ENCODE data around the gene RIMS4.
"Not testable (repeated sequence)": the region's sequence is repeated elsewhere in the genome, so short reads cannot be mapped to it uniquely, and the experiment has no call there.

The RIMS4 gene

GRCh38 chr20:44830995-44831394 lies 20.6 kb upstream of the RIMS4 start:
- H3K4me3 ChIP-seq (ENCODE audit: low read depth, low read length) = no peak overlapping the region

DNA sequence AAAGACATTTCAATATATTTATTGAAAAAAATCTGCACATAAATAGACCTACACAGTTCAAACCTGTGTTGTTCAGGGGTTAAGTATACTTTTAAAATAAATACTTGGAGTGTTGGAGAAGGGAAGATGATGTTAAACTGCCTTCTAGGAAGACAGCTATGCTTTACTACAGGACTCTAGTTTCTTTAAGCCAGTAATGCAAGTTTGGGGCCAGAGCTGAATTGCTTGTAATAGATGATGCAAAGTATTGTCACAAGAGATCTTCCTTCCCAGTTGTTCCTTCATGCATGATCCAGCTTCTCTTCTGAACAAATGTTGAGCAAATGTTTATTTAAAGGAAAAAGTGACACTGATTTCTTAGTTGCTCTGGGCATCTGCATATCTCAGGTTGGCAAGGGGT lies 20.2 kb upstream of the RIMS4 start:
- no peak overlapping the region for H3K4me3 ChIP-seq (ENCODE audit: low read depth, low read length)

DNA sequence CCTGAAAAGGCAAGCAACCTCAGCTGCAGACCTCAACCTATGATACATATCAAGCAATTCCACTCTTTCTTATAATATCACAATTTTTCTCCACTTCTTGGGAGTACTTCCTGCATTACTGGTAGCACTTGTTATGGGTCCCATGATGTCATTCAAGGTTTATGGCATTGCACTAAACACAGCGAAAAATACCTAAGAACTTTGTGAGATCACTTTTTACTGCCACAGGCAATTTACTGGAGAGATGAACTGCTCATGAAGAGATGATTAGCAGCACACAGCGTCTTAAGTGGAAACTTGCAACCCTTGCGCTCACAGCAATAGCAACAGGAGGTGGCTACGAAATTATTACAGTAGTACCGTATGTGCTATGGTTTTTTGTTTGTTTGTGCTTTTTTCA lies 19.3 kb upstream of the RIMS4 start:
- H3K4me3 ChIP-seq (ENCODE audit: low read depth, low read length) = no peak overlapping the region

- H3K4me3 ChIP-seq (ENCODE audit: low read depth, low read length) = no peak overlapping the region
Measured at GRCh38 chr20:44828640-44829039, 18.3 kb upstream of the RIMS4 start.

DNA sequence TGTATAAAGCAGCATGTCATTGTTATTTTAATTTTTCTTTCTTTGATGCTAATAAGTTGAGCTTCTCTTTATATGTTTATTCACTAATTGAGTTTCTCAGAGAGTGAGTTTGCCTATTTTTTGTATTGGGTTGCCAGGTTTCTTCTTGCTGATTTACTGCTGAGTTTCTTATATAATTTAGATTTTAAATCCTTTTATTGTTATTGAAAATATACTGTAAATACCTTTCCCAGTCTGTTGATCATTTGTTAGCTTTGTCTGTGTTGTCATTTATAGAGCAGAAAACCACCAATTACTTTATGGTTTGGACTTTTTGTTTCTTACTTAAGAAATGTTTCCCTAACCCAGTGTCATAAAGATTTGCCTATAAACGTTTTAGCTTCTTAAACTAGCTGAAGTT lies 17.1 kb upstream of the RIMS4 start:
- H3K4me3 ChIP-seq (ENCODE audit: low read depth, low read length) = no peak overlapping the region

GRCh38 chr20:44821576-44821975 lies 11.2 kb upstream of the RIMS4 start:
- not testable (repeated sequence) for H3K4me3 ChIP-seq (ENCODE audit: low read depth, low read length)

- no peak overlapping the region for H3K4me3 ChIP-seq (ENCODE audit: low read depth, low read length)
Measured at GRCh38 chr20:44819936-44820335, 9.6 kb upstream of the RIMS4 start.

GRCh38 chr20:44817143-44817910 lies 7.0 kb upstream of the RIMS4 start:
- H3K4me3 ChIP-seq (ENCODE audit: low read depth, low read length) = no peak overlapping the region

DNA sequence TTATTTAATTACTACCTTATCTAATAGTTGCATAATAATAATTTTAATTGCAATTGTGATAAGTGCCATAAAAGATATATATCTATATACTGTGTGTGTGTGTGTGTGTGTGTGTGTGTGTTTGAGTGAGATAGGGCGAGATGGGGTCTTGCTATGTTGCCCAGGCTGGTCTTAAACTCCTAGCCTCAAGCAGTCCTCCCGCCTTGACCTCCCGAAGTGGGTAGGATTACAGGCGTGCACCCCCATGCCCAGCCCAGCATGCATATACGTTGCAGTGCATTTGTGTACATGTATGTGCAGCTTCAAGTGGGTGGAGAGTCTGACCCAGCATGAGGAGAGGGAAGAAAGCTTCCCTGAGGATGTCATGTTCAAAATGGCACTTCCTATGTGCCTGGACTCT lies 4.6 kb upstream of the RIMS4 start:
- no peak overlapping the region for H3K4me3 ChIP-seq (ENCODE audit: low read depth, low read length)

DNA sequence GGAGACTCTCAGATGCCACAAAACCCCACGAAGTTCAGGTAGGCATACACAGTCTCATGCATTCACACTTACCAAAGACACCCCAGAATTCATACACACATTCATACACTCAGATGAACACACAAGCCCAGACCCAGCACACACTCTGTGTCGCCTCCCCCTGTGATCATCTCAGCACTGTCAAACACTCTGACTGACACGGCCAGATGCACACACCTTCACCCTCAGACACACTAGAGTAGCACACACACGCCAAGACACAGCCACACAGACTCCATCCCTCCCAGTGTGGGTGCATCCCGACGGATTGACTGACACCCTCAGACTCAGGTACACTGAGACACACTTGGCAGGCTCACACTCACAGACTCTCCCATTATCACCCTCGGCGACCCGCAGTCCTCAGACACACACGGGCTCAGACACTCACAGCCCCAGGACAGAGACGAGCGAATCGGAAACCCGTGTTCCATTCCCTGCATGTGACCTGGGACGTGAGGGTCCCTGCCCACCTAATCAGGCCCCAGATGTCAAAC lies 872 bp upstream of the RIMS4 start:
- H3K4me3 ChIP-seq (ENCODE audit: low read depth, low read length) = peak overlapping the region; percentile 18

DNA sequence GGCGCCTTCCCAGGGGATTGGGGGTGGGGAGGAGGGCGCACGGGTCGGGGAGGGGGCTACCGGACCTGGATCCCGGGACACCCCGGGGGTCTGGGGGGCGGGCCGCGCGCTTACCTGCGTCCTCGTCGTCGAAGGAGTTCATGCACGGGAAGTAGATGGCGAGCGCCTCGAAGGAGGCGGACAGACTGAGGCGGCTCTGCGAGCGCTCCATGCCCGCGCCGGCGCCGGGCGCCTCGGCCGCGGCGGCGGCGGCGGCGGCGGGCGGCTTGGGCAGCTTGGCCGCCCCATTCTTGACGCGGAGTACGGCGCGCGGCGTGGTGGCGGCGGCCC lies 320 bp downstream of the RIMS4 start:
- H3K4me3 ChIP-seq (ENCODE audit: low read depth, low read length) = peak overlapping the region; percentile 52

GRCh38 chr20:44809380-44810060 lies 826 bp downstream of the RIMS4 start:
- H3K4me3 ChIP-seq (ENCODE audit: low read depth, low read length) = peak overlapping the region; percentile 52

GRCh38 chr20:44807684-44808056 lies 2.7 kb downstream of the RIMS4 start:
- H3K4me3 ChIP-seq (ENCODE audit: low read depth, low read length) = no peak overlapping the region

GRCh38 chr20:44807051-44807683 lies 3.2 kb downstream of the RIMS4 start:
- no peak overlapping the region for H3K4me3 ChIP-seq (ENCODE audit: low read depth, low read length)

GRCh38 chr20:44805979-44806620 lies 4.2 kb downstream of the RIMS4 start:
- H3K4me3 ChIP-seq (ENCODE audit: low read depth, low read length) = no peak overlapping the region

DNA sequence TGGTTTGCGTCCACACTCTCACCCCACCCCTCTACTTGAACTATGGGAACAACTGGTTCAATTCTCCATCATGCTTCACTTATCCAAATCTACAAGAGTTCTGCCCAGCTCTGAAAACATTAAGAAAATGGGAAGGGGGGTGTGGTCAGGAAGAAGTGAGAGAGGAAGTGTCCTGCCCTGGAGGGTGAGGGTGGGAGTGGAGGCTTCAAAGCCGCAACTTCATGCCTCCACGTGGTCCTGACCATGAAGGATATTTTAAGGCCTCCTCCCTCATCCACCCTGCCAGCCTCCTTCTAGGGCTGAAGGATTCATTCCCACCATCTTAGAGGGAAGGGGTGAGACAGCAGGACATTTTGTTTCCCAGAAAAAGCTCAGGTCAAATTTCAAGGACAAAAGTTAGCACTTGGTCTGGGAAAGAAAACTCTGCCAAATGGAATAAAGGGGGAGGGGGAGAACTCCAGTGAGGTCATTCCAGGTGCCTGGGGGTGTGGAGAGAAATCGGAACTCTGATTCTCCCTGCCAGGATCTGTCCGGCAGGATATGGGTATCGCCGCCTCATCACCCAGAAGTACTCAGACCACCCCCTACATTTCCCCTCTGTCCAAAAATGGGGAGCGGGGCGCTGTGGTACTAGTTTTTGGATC lies 4.9 kb downstream of the RIMS4 start:
- H3K4me3 ChIP-seq (ENCODE audit: low read depth, low read length) = no peak overlapping the region

GRCh38 chr20:44803383-44803941 lies 6.9 kb downstream of the RIMS4 start:
- H3K4me3 ChIP-seq (ENCODE audit: low read depth, low read length) = no peak overlapping the region

DNA sequence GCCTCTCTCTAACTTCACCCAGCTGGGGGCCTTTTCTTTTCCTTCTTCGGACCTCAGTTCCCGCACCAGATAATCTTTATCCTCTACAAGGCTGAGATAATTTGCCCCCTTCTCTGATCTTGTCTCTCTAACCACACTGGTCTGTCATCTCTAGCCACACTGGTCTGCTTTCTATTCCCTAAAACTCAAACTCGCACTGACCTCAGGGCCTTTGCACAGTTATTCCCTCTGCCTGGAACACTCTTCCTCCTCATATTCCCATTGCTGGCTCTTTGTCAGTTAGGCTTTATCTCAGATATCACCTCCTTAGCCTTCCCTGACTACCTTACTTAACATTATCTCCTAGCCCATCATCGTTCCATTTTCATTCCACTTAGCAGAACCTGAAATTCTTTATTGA lies 7.6 kb downstream of the RIMS4 start:
- no peak overlapping the region for H3K4me3 ChIP-seq (ENCODE audit: low read depth, low read length)

- H3K4me3 ChIP-seq (ENCODE audit: low read depth, low read length) = no peak overlapping the region
Measured at GRCh38 chr20:44800391-44801046, 9.8 kb downstream of the RIMS4 start.

GRCh38 chr20:44799691-44800090 lies 10.7 kb downstream of the RIMS4 start:
- no peak overlapping the region for H3K4me3 ChIP-seq (ENCODE audit: low read depth, low read length)

All from iPS-11a (cell line).